GM18519 (cell line): Measurements from ENCODE around the gene PRKCQ.
"Not testable (repeated sequence)": the region's sequence is repeated elsewhere in the genome, so short reads cannot be mapped to it uniquely, and the experiment has no call there.

Source experiments
- ATAC-seq: cut with Tn5 transposase; IDR thresholded peaks from one replicate; pipeline ENCODE4 v1.9.1; 2021; ENCODE audit warnings: mild to moderate bottlenecking, moderate library complexity; ENCODE audit not compliant: unreplicated experiment, low FRiP score

PRKCQ gene

DNA sequence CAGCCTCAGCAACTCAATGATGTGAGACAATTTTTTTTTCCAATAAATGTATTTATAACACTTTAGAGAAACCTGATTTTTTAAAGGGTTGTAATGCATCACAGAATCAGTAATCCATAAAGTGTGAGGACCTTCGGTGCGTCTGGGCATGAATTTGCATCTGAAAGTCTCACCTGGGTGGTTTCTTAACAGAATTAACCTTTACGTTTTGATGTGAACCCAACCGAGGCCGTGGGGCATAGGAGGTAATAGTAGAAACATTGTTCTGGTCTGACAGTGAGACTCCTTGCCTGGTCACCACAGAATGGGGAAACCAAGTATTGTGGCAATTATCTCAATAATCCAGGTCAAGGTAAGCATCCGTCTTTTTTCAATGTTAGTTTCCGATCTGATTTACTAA, 114.6 kb downstream of the PRKCQ start:
- ATAC-seq, result no peak

GRCh38 chr10:6464862-6465430, 115.1 kb downstream of the PRKCQ start:
- no peak for ATAC-seq

- ATAC-seq, result no peak
These were observed 116.7 kb downstream of the PRKCQ start for GRCh38 chr10:6463366-6463765.

DNA sequence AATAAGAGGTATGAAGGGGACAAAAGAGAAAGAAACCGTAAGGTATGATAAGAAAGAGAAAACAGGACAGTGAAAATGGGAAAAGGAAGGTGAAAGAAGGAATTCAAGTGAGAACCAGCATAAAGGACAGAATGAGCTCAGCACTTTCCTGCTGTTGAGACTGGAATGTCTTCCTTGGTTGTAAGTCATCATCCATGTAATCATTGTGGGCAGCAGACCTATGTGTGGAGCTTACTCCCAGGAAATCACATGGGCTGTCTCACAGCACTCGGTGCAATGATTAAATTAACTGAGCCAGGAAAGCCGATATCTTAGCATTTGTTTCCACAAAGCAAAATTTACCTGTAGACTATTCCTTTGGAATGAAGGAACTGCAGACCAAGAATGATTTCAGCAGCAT, 118.1 kb downstream of the PRKCQ start:
- no peak for ATAC-seq

DNA sequence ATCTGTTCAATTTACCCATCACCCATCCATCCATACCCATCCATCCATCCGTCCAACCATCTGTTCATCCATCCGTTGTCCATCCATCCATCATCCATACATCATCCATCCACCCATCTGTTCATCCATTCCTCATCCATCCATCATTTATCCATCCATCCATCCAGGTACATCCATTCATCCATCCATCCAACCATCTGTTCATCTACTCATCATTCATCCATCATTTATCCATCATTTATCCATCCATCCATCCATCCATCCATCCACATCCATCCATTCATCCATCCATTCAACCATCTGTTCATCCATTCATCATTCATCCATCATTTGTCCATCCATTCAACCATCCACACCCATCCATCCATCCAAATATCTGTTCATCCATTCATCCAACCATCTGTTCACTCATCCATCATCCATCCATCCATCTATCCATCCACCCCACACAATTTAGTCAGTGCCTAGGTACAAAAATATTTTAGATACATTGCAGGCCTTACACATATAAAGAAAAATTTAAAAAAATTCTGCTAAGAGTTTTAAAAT, 119.1 kb downstream of the PRKCQ start:
- ATAC-seq, result no peak

DNA sequence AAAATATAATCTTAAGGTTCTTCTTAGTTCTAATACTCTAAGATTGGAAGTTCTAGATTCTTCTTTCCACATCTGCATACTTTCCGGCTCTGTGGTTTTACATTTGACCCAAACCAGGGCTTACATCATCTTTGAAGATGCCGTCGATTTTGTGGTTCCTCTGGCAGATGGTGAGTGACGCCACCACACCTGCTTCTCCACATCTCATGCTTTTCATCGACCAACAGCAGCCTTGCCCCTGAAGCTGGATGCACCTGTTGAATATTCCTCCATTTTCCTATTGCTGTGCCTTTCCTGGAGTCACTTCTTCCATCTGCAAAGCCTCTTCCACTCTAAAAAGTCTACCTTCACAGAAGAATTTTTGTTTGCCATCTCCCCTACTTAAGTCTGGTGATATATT, 121.3 kb downstream of the PRKCQ start:
- no peak for ATAC-seq

- no peak for ATAC-seq
These were observed 122.7 kb downstream of the PRKCQ start for GRCh38 chr10:6457376-6457775.

- no peak for ATAC-seq
These were observed 124.0 kb downstream of the PRKCQ start for GRCh38 chr10:6456067-6456466.

DNA sequence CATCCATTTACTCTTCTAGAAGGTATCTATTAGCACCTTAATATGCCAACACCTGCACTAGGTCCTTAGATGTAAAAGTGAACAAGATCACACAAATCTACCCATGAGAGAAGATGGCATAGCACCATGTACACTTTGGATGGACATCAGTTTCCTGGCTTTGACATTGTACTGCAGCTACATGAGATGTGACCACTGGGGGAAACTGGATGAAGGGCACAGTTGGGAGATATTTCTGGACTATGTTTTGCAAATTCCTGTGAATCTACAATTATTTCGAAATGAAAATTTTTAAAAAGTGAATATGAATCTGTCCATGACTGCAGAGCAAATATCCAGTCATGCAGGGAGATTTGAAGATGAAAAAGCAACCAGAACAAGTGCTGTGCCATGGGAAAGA, 124.5 kb downstream of the PRKCQ start:
- ATAC-seq, result no peak

GRCh38 chr10:6446711-6447110, 133.4 kb downstream of the PRKCQ start:
- ATAC-seq, result no peak

DNA sequence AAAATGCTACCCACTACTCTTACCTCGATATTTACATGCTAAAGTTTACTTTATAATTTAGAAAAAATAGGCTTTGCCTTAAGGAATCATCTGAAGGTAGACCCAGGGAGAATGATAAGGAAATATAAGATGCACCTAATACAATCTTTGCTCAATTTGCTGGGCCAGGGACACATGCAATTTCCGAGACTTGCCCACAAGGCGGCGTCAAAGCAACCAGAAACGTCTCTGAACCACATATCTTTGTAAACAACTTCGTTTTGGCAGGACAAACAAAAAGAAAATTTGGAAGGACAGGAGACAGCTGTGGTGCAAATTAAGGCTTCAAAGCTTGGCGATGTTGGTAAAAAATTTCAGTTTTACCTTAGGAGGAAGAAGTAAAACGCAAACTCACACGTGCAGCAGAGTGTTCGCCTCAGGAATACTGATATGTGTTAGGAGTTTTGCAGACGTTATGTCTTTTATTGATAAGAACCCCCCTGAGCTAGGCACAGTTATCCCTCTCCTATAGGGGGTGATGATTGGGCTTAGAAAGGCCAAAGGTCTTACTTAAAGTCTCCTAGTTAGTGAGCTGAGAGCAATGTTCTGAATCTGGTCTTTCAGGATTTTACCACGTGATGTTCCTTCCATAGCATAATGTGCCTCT, 134.3 kb downstream of the PRKCQ start:
- no peak for ATAC-seq

DNA sequence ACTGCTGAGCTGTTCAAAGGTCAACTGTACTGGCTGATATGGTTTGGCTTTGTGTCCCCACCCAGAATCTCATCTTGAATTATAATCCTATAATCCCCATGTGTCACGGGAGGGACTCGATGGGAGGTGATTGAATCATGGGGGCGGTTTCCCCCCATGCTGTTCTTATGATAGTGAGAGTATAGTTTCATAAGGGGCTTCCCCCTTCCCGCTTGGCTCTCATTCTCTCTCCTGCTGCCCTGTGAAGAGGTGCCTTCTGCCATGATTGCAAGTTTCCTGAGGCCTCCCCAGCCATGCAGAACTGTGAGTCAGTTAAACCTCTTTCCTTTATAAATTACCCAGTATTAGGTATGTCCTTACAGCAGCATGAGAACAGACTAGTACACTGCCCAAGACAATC, 140.2 kb downstream of the PRKCQ start:
- not testable (repeated sequence) for ATAC-seq

DNA sequence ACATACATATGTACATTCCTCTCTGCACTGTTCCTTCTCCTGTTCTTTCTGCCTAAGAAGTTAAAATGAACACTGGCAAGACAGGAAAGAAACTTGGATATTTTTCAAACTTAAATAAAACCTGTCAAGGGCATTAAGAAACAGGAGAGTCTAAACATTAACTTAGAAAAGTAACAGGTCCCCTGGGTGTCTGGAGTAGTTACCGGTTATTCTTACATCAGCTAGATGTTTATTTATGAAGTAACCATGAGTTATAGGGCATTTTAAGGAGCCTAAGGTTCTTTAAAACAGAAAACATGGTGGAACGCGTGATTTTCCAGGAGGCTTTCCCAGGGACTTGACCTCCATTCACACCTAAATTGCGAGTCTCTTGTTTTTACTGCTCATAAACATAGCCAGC, 148.2 kb downstream of the PRKCQ start:
- no peak for ATAC-seq

GRCh38 chr10:6431186-6431585, 148.9 kb downstream of the PRKCQ start:
- no peak for ATAC-seq

DNA sequence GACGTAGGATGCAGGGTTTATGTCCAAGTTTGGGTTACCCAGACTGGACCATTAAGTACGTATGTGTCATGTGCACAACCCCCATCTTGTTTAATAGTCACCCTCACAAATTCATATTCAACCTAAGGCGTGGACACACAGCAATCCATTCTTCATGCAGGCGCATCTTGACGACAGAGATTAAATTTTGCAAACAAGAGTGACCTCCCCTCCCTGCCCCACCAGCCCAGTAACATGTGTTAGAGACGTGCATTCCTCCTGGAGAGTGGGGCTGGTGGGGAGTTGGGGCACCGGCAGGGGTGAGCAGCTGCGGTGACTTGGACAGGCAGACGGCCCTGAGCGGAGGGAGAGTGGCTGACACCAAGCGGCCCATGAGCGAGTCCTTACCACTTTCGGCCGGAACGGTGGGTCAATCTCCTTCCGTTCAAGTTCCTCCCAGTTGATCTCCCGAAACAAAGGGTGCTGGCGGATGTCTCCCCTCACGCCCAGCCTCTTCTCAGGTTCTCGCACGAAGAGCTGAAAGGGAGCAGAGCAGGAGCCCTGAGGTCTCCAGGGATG, 149.6 kb downstream of the PRKCQ start:
- ATAC-seq, result no peak

DNA sequence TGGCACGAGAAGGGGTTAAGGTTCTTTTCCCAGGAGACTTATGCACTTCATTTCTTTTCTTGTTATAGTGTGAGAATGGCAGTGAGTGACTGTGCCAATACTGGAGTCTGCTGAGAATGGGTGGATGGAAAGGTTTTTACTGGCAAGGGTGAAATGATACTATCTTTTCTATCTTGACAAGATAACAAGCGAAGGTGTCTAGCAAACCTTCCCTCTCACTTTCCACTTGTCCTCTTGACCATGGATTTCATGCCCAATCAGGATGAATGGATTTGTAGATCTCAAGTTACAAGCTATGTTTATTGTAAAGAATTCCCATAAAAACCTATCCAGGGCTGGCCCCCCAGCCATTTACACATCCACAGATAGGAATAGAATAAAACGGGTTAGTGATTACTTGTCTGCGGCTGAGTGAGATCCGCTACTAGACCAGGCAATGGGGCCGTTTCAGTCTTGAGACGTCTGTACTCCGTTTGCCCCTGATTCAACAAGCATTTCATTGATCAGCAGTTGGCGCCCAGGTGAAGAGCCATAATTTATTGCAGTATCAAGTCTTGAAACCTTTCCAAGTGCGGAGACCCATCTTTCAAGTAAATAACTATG, 152.6 kb downstream of the PRKCQ start:
- no peak for ATAC-seq

DNA sequence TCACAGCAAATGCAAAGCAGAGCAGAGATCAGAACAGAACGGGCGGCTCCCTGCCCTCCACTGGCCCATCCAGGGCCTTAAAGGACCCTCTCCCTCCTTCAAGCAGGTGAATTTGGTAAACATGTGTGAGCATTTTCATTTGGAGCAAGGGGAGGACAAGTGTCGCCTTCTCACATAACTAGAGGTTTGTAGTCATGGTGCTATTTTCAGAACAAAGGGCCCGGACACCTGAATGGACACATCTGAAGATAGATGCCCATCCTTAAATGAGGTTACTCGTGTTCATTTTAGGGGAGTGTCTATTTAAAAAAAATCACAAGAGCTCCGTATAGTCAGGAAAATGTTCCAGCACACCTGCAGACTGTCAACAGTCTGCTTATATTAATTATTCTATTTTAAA, 153.8 kb downstream of the PRKCQ start:
- ATAC-seq, result no peak

DNA sequence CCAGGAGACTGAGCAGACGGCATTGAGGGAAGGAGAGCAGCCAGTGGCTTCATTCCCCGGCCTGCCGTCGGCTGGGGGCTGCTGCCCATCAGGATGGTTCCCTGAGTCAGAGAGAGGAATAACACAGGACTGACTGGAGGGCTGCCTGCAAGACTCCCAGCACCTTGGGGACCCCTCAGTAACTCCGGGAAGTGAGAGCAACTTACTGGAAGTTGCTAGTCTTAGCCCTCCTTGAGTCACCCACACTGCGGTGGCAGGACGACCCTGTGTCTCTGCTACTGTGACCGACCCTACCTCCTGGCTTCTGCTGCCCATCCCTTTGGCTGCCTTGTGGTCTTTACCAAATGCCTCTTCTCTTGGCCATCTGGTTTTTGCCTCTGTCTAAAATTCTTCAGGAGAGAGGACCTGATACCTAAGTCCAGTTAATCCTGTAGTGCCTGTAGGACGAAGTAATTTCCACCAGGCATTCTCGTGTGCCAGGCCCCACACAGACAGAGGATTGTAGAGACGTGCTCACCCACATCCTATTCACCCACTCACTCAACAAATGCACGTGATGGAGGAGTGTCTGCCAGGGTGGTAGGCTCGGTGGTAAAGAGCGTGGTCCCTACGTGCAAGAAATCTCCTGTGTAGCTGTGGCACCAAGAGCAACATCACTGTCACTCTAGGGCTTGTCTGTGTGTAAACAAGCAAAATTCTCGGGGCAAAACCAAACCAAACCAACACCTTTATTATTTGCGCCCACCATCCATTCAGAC, 156.5 kb downstream of the PRKCQ start:
- no peak for ATAC-seq

DNA sequence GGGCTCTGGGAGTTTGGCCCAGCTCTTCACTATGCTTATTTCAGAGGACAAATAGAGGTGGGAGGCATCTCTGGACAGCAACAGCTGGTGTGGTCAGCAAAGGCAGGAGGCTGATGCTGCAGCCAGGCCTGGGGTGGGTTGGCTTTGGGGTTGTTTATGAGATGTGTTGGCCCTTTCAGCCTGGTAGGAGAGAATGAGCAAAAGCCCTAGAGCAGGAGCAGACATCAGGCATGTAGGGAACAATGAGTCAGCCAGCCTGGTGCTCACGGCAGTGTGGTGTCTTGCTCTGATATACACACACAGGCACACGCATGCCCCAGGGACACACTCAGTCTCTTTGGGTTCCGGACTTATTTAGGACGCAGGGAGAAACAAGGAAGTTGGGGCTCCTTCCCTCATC, 157.1 kb downstream of the PRKCQ start:
- no peak for ATAC-seq

DNA sequence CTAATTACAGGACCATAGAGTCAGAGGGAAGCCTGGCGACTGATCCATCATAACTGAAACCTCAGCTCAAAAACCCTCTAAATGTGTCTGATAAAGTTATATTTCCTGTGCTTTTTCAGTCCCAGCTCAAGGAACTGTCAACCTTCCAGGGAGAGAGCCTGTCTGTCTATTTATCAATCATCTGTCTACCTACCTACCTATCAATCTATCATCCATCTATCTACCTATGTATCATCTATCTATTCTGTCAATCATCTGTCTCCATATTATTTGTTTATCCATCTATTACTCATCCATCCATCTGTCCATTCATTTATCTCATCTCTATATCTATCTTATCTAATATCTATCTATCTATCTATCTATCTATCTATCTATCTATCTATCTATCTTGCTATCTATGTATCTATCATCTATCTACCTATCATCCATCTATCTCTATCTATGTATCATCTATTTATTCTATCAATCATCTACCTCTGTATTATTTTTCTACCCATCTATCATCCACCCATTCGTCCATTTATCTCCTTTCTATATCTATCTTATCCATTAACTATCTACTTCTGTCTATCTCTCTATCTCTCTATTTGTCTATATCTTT, 161.4 kb downstream of the PRKCQ start:
- no peak for ATAC-seq

DNA sequence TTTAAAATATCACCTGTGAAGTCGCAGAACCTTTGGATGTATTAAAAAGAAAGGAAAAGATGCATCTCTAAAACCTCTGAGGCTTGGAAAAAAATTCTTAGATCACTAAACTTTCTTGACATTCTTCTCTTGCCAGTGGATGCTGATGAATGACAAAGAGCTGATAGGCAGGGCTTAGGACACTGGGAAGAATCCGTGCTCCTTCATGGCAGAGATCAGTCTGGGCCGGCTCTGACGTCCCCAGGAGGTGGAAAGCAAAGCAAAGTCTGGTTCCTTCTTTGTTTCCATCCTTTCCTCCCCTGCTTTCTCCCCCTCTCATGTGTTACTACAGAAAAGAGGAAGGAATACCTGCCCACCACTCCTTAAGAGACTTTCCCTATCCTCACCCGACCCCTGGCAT, 161.9 kb downstream of the PRKCQ start:
- ATAC-seq, result no peak
